HG02763 (cell line): ENCODE data around the gene SLC34A1.

Experiments used
- ATAC-seq: cut with Tn5 transposase; IDR thresholded peaks from one replicate; pipeline ENCODE4 v1.9.1; 2021; ENCODE audit warnings: mild to moderate bottlenecking, moderate library complexity; ENCODE audit not compliant: unreplicated experiment

SLC34A1 gene

GRCh38 chr5:177444106-177445051, 60.1 kb downstream of the SLC34A1 start:
- ATAC-seq: no peak

GRCh38 chr5:177445052-177445916, 61.0 kb downstream of the SLC34A1 start:
- no peak for ATAC-seq

GRCh38 chr5:177445917-177446199, 61.6 kb downstream of the SLC34A1 start:
- no peak for ATAC-seq

- ATAC-seq: peak; percentile 52
These were observed 62.2 kb downstream of the SLC34A1 start, which contains the start of gene PRR7 for GRCh38 chr5:177446200-177447065. Gene PRR7, plus strand, starts transcription at chr5:177446814. Its CDS starts 8,254 bp downstream, at chr5:177455068.

GRCh38 chr5:177447066-177447610, 62.9 kb downstream of the SLC34A1 start:
- ATAC-seq: peak; percentile 22

- no peak for ATAC-seq
These were observed 63.5 kb downstream of the SLC34A1 start for GRCh38 chr5:177447611-177448243.
